ENCODE measurements around the gene GAB2. TPM values are rescaled to one million over a fixed set of nuclear protein-coding genes. Genes with fewer than 3 reads are reported as not detected.

GAB2 gene
- total and polyA plus RNA-seq, 10 of the 15 experiments (the other 5 are each of a cell fraction or from before 2014, with no cell fraction given) = 0.69 to 12.6 (median 3.8) TPM

DNA sequence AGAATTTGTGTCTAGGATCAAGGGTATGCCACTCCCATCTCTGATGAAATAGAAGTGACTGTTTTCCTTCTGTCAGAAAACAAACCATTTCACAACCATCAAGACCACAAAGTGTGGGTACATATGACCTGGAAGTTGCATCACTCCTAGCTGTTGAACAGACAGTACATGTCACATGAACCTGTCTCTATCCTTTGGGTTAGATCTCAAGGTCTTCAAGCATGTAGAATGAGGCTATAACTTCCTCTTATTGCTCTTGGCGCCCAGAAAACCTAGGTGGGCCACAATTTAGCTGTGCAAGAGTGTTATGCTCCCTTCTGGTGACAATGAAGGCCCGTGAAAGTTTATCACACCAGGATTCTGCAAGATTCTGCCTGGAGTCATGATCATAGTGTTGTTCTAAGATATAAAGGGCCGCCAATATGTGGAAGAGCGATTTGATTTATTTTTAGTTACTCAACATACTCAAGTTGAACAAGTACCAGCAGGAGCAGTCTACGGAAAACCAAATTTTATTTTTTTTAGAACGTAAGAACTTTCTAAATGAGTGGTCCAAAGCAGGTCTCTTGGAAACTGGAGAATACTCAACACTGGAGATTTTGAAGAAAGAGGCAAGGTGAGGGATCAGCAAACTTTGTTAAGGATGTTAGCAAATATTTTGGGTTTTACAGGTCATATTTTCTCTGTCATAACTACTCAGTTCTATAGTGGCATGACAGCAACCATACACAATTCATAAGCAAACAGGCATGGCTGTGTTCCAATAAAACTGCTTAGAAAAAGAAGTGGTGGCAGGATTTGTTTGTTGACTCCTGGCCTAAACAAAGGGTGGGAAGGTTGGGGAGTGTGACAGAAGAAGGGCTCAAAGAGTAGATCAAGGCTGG is 127.1 kb downstream of the GAB2 start:
- no peak overlapping the region for H2AFZ ChIP-seq (ENCODE audit: control insufficient read depth, low read depth, low read length)
- ChIA-PET SMC1A (ENCODE audit: uncharacterized antibody, unreplicated experiment) (no interaction called here), RAD21 (ENCODE audit: unreplicated experiment) (no interaction called here), CTCF (no interaction called here), POLR2A (no interaction called here)
- in situ Hi-C loops (cut with MboI) = no loop called here
- intact Hi-C loops (cut with micrococcal nuclease; ENCODE audit: unreplicated experiment) = no loop called here
- BruUV-seq (replicated peaks) = no TSS peak
- no peaks in the 10 kb centered on the region for H3K36me3 ChIP-seq (ENCODE audit: control insufficient read depth in 2 of 2, insufficient read depth in 2 of 2, low read length in 1 of 2)
- H3K27me3 ChIP-seq (replicated peaks in 1 of 2; ENCODE audit: control insufficient read depth in 2 of 2, insufficient read depth in 2 of 2, low read length in 1 of 2) = no peaks in the 10 kb centered on the region
- H3K9me3 ChIP-seq (replicated peaks; ENCODE audit: control insufficient read depth, insufficient read depth, low read length) = no peaks in the 10 kb centered on the region; the same call in 1 of the 3 replicates
- FAIRE-seq (no peak), ATAC-seq (no peak), DNase-seq (ENCODE audit: low read depth, low spot score) (no peak)
- no peak overlapping the region for H3K9ac ChIP-seq (ENCODE audit: control insufficient read depth, insufficient read depth, low read length)
- 77% methylated on average over 6 of the region's 6 CpGs for WGBS (ENCODE audit: insufficient coverage, insufficient replicate concordance, low lambda C conversion rate, missing lambda C conversion rate)
- no peak overlapping the region for H3K27ac ChIP-seq (ENCODE audit: control insufficient read depth, insufficient read depth)
- H4K20me1 ChIP-seq (ENCODE audit: control insufficient read depth, insufficient read depth) = no peaks in the 10 kb centered on the region
- H3K4me1 ChIP-seq (ENCODE audit: control insufficient read depth, insufficient read depth, low read length) = no peaks in the 10 kb centered on the region
- H3K79me2 ChIP-seq (ENCODE audit: control insufficient read depth, insufficient read depth, low read length) = no peaks in the 10 kb centered on the region
- H3K4me3 ChIP-seq = no peak overlapping the region
- H3K4me2 ChIP-seq (ENCODE audit: control insufficient read depth, insufficient read depth) = no peak overlapping the region
- no peak for TF ChIP-seq WRNIP1 (IDR thresholded peaks at IDR 0.05; ENCODE audit: borderline replicate concordance, low read depth, low read length)
- TF ChIP-seq HDAC6 (IDR thresholded peaks at IDR 0.05; ENCODE audit: unreplicated experiment) = no peak
- TF ChIP-seq, protein P1, sequence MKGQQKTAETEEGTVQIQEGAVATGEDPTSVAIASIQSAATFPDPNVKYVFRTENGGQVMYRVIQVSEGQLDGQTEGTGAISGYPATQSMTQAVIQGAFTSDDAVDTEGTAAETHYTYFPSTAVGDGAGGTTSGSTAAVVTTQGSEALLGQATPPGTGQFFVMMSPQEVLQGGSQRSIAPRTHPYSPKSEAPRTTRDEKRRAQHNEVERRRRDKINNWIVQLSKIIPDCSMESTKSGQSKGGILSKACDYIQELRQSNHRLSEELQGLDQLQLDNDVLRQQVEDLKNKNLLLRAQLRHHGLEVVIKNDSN (IDR thresholded peaks at IDR 0.05; ENCODE audit: borderline replicate concordance, extremely low read length, insufficient read depth, low read depth, low read length) = no peak
- TF ChIP-seq HCFC1 (IDR thresholded peaks at IDR 0.05; ENCODE audit: low read length) = no peak
- TF ChIP-seq MEF2A (IDR thresholded peaks at IDR 0.05; ENCODE audit: insufficient read depth, low read depth, low read length) = no peak
- TF ChIP-seq ZNF622 (IDR thresholded peaks at IDR 0.05) = no peak
- no peak for TF ChIP-seq BHLHE40 (IDR thresholded peaks at IDR 0.05; ENCODE audit: borderline replicate concordance in 1 of 2, low read depth in 2 of 2, low read length in 1 of 2)
- TF ChIP-seq, protein P2, sequence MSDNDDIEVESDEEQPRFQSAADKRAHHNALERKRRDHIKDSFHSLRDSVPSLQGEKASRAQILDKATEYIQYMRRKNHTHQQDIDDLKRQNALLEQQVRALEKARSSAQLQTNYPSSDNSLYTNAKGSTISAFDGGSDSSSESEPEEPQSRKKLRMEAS (IDR thresholded peaks at IDR 0.05; ENCODE audit: low read depth, low read length) = no peak
- TF ChIP-seq EZH2 (IDR thresholded peaks at IDR 0.05; ENCODE audit: borderline replicate concordance, control insufficient read depth, low read depth, low read length) = no peak
- no peak for TF ChIP-seq FOXK2 (IDR thresholded peaks at IDR 0.05)
- TF ChIP-seq BMI1 (IDR thresholded peaks at IDR 0.05; ENCODE audit: borderline replicate concordance) = no peak
- TF ChIP-seq SMARCA5 (IDR thresholded peaks at IDR 0.05) = no peak
- no peak for TF ChIP-seq RUNX3 (IDR thresholded peaks at IDR 0.05; ENCODE audit: low read length)
- no peak for TF ChIP-seq CHD4 (IDR thresholded peaks at IDR 0.05)
- TF ChIP-seq, protein P3, sequence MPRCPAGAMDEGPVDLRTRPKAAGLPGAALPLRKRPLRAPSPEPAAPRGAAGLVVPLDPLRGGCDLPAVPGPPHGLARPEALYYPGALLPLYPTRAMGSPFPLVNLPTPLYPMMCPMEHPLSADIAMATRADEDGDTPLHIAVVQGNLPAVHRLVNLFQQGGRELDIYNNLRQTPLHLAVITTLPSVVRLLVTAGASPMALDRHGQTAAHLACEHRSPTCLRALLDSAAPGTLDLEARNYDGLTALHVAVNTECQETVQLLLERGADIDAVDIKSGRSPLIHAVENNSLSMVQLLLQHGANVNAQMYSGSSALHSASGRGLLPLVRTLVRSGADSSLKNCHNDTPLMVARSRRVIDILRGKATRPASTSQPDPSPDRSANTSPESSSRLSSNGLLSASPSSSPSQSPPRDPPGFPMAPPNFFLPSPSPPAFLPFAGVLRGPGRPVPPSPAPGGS (IDR thresholded peaks at IDR 0.05; ENCODE audit: borderline replicate concordance, insufficient read depth, low read depth, low read length, poor library complexity, severe bottlenecking) = no peak
- TF ChIP-seq, protein P4, sequence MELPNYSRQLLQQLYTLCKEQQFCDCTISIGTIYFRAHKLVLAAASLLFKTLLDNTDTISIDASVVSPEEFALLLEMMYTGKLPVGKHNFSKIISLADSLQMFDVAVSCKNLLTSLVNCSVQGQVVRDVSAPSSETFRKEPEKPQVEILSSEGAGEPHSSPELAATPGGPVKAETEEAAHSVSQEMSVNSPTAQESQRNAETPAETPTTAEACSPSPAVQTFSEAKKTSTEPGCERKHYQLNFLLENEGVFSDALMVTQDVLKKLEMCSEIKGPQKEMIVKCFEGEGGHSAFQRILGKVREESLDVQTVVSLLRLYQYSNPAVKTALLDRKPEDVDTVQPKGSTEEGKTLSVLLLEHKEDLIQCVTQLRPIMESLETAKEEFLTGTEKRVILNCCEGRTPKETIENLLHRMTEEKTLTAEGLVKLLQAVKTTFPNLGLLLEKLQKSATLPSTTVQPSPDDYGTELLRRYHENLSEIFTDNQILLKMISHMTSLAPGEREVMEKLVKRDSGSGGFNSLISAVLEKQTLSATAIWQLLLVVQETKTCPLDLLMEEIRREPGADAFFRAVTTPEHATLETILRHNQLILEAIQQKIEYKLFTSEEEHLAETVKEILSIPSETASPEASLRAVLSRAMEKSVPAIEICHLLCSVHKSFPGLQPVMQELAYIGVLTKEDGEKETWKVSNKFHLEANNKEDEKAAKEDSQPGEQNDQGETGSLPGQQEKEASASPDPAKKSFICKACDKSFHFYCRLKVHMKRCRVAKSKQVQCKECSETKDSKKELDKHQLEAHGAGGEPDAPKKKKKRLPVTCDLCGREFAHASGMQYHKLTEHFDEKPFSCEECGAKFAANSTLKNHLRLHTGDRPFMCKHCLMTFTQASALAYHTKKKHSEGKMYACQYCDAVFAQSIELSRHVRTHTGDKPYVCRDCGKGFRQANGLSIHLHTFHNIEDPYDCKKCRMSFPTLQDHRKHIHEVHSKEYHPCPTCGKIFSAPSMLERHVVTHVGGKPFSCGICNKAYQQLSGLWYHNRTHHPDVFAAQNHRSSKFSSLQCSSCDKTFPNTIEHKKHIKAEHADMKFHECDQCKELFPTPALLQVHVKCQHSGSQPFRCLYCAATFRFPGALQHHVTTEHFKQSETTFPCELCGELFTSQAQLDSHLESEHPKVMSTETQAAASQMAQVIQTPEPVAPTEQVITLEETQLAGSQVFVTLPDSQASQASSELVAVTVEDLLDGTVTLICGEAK (IDR thresholded peaks at IDR 0.05; ENCODE audit: borderline replicate concordance) = no peak
- no peak for TF ChIP-seq MTA3 (IDR thresholded peaks at IDR 0.05; ENCODE audit: borderline replicate concordance, low read length)
- TF ChIP-seq KDM1A (IDR thresholded peaks at IDR 0.05; ENCODE audit: borderline replicate concordance) = no peak
